Neuronal stem cell (in vitro differentiated cells): ENCODE data around the gene ACTBL2.

Experiments used
- DNase-seq: peaks from one replicate; pipeline ENCODE4 v3.0.0-alpha.2; 2013; ENCODE audit warnings: low spot score
- H2AFZ ChIP-seq: one replicate; pipeline ENCODE4 v1.6.1; 2013; ENCODE audit warnings: mild to moderate bottlenecking, low read length, inconsistent platforms
- H2AK5ac ChIP-seq: 2 replicates; pipeline ENCODE4 v1.6.1; 2013; ENCODE audit warnings: low read depth, mild to moderate bottlenecking, inconsistent platforms, low read length, moderate library complexity, mixed read lengths
- H2BK120ac ChIP-seq: 2 replicates; pipeline ENCODE4 v1.6.1; 2013; ENCODE audit warnings: low read depth, mild to moderate bottlenecking, inconsistent platforms, low read length, moderate library complexity, mixed read lengths
- H2BK12ac ChIP-seq: one replicate; pipeline ENCODE4 v1.6.1; 2013; ENCODE audit warnings: low read length, inconsistent platforms
- H2BK15ac ChIP-seq: 2 replicates; pipeline ENCODE4 v1.6.1; 2013; ENCODE audit warnings: mild to moderate bottlenecking, low read length, inconsistent platforms, mixed read lengths
- H2BK5ac ChIP-seq: one replicate; pipeline ENCODE4 v1.6.1; 2013; ENCODE audit warnings: inconsistent platforms, mild to moderate bottlenecking, low read length, moderate library complexity
- H3K14ac ChIP-seq: one replicate; pipeline ENCODE4 v1.6.1; 2013; ENCODE audit warnings: low read length, inconsistent platforms
- H3K18ac ChIP-seq: 2 replicates; pipeline ENCODE4 v1.6.1; 2013; ENCODE audit warnings: low read length, inconsistent platforms
- H3K23ac ChIP-seq: 2 replicates; pipeline ENCODE4 v1.6.1; 2013; ENCODE audit warnings: low read depth, mild to moderate bottlenecking, mixed read lengths, low read length, inconsistent platforms; ENCODE audit not compliant: poor library complexity
- H3K27ac ChIP-seq: replicated peaks from 3 replicates; pipeline ENCODE4 v1.5.1; 2013; ENCODE audit warnings: low read length, inconsistent platforms
- H3K27me3 ChIP-seq, 3 experiments: 2 replicates each; pipeline ENCODE4 v1.6.1; 2013; ENCODE audit warnings: low read length in 3 of 3, mild to moderate bottlenecking in 2 of 3, inconsistent platforms in 1 of 3, low read depth in 1 of 3, mixed read lengths in 1 of 3, moderate library complexity in 1 of 3; ENCODE audit not compliant: control insufficient read depth in 3 of 3, insufficient read depth in 3 of 3
- H3K36me3 ChIP-seq, 2 donors: replicated peaks in 1 of 2; 2 replicates each; pipeline ENCODE4 v1.6.1; 2013; ENCODE audit warnings: low read length in 2 of 2; ENCODE audit not compliant: control insufficient read depth in 2 of 2, insufficient read depth in 2 of 2
- H3K4ac ChIP-seq: 2 replicates; pipeline ENCODE4 v1.6.1; 2013; ENCODE audit warnings: inconsistent platforms, mild to moderate bottlenecking, low read length, moderate library complexity
- H3K4me1 ChIP-seq, 2 donors: 1 replicate in 1 of 2; 2 replicates in 1 of 2; pipeline ENCODE4 v1.6.1; 2013; ENCODE audit warnings: low read length in 2 of 2, low read depth in 1 of 2; ENCODE audit not compliant: control insufficient read depth in 2 of 2, insufficient read depth in 1 of 2
- H3K4me2 ChIP-seq: one replicate; pipeline ENCODE4 v1.6.1; 2013; ENCODE audit warnings: mild to moderate bottlenecking, low read length, inconsistent platforms; ENCODE audit not compliant: insufficient read depth, poor library complexity, severe bottlenecking
- H3K4me3 ChIP-seq, 2 donors: 2 replicates each; pipeline ENCODE4 v1.5.1; 2013; ENCODE audit warnings: low read length in 2 of 2, mild to moderate bottlenecking in 2 of 2, inconsistent platforms in 1 of 2, moderate library complexity in 1 of 2
- H3K79me1 ChIP-seq: one replicate; pipeline ENCODE4 v1.6.1; 2013; ENCODE audit warnings: low read depth, mild to moderate bottlenecking, inconsistent platforms, low read length, moderate library complexity
- H3K9ac ChIP-seq: one replicate; pipeline ENCODE4 v1.6.1; 2013; ENCODE audit warnings: mild to moderate bottlenecking, low read depth, low read length, inconsistent platforms; ENCODE audit not compliant: poor library complexity
- H3K9me3 ChIP-seq, 2 donors: replicated peaks in 1 of 2; 2 replicates each; pipeline versions ENCODE3 to v1.6.1; 2013; ENCODE audit warnings: low read length in 2 of 2, mild to moderate bottlenecking in 2 of 2, inconsistent platforms in 1 of 2, low read depth in 1 of 2, mixed read lengths in 1 of 2, moderate library complexity in 1 of 2; ENCODE audit not compliant: control insufficient read depth in 2 of 2, insufficient read depth in 1 of 2
- H4K8ac ChIP-seq: one replicate; pipeline ENCODE4 v1.6.1; 2013; ENCODE audit warnings: low read depth, mild to moderate bottlenecking, inconsistent platforms, low read length, moderate library complexity
- H4K91ac ChIP-seq: one replicate; pipeline ENCODE4 v1.6.1; 2013; ENCODE audit warnings: low read length, low read depth, mild to moderate bottlenecking, inconsistent platforms; ENCODE audit not compliant: poor library complexity
- WGBS, 2 donors: extraction: QIAGEN DNeasy Blood & Tissue Kit; methylation state at CpG; one replicate each; pipeline ENCODE4 v1.1.7; 2013; ENCODE audit warnings: missing lambda C conversion rate in 2 of 2, mixed read lengths in 1 of 2; ENCODE audit not compliant: insufficient read length in 2 of 2, insufficient replicate concordance in 1 of 2; ENCODE audit errors: extremely low coverage in 2 of 2; 5-methylcytosine and 5-hydroxymethylcytosine counted together

ACTBL2 gene

DNA sequence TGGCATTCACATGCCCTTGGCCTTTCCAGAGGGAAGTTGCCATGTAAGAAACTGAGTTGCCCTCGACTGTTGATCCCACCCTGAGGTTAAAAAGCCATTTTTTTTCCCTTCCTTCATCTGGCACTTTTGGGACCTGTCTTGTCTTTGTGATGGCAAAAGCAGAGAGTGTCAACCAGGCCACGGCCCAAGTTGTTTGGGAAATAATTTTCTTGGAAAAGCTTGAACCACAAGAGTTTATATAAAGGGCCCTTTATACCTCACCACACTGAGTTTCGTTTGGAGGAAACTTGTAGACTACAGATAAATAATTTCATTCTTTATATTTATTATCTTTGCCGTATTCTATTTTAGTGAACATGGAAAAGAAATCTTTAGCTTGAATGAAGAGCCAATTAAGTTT, 34.3 kb downstream of the ACTBL2 start:
- H2AK5ac ChIP-seq, result no peak overlapping the region
- no peak overlapping the region for H2BK12ac ChIP-seq
- no peak for DNase-seq

GRCh38 chr5:57447658-57448057, 35.0 kb downstream of the ACTBL2 start:
- Histone ChIP-seq H3K79me1 (no peaks in the 10 kb centered on the region), H3K18ac (no peak overlapping the region), H2AFZ (no peak overlapping the region), H2BK15ac (no peak overlapping the region), H3K9ac (no peak overlapping the region), H3K36me3 (no peaks in the 10 kb centered on the region), H3K23ac (no peak overlapping the region), H3K4me3 (no peak overlapping the region), H3K9me3 (no peaks in the 10 kb centered on the region), H3K4me1 (no peaks in the 10 kb centered on the region), H3K4me2 (no peak overlapping the region), H3K14ac (no peak overlapping the region), H3K27me3 (no peaks in the 10 kb centered on the region), H3K4ac (no peak overlapping the region), H2AK5ac (no peak overlapping the region), H2BK12ac (no peak overlapping the region), H4K91ac (no peak overlapping the region), H2BK120ac (no peak overlapping the region), H2BK5ac (no peak overlapping the region), H3K27ac (no peak overlapping the region), H4K8ac (no peak overlapping the region)
- no peak for DNase-seq

More for the DNA sequence above, 34.3 kb downstream of the ACTBL2 start:
- Histone ChIP-seq H2AFZ (no peak overlapping the region), H3K4me3 (no peak overlapping the region), H2BK15ac (no peak overlapping the region), H3K27me3 (no peaks in the 10 kb centered on the region), H3K27ac (no peak overlapping the region), H3K23ac (no peak overlapping the region), H3K36me3 (no peaks in the 10 kb centered on the region), H3K79me1 (no peaks in the 10 kb centered on the region), H2BK120ac (no peak overlapping the region), H3K14ac (no peak overlapping the region), H3K9me3 (no peaks in the 10 kb centered on the region), H4K8ac (no peak overlapping the region), H3K18ac (no peak overlapping the region), H3K9ac (no peak overlapping the region), H4K91ac (no peak overlapping the region), H3K4me1 (no peaks in the 10 kb centered on the region), H3K4ac (no peak overlapping the region), H3K4me2 (no peak overlapping the region), H2BK5ac (no peak overlapping the region)
- WGBS, 2 donors, result no CpG with 5 or more reads among the region's 4 CpGs

- Histone ChIP-seq H3K23ac (no peak overlapping the region), H3K36me3 (no peaks in the 10 kb centered on the region), H2BK15ac (no peak overlapping the region), H2BK120ac (no peak overlapping the region), H4K91ac (no peak overlapping the region), H3K14ac (no peak overlapping the region), H3K9ac (no peak overlapping the region), H3K4ac (no peak overlapping the region), H3K4me3 (no peak overlapping the region), H3K4me2 (no peak overlapping the region), H3K27me3 (peaks cover 0 to 4% (median 0%) of the 10 kb centered on the region in 3 experiments), H3K9me3 (no peaks in the 10 kb centered on the region), H4K8ac (no peak overlapping the region), H2BK12ac (no peak overlapping the region), H3K27ac (no peak overlapping the region), H2AFZ (no peak overlapping the region), H2BK5ac (no peak overlapping the region), H3K4me1 (no peaks in the 10 kb centered on the region), H3K79me1 (no peaks in the 10 kb centered on the region), H3K18ac (no peak overlapping the region), H2AK5ac (no peak overlapping the region)
- DNase-seq, result no peak
- WGBS, 2 donors, result no CpG with 5 or more reads among the region's 2 CpGs
Measured at GRCh38 chr5:57446966-57447365, 35.6 kb downstream of the ACTBL2 start.

DNA sequence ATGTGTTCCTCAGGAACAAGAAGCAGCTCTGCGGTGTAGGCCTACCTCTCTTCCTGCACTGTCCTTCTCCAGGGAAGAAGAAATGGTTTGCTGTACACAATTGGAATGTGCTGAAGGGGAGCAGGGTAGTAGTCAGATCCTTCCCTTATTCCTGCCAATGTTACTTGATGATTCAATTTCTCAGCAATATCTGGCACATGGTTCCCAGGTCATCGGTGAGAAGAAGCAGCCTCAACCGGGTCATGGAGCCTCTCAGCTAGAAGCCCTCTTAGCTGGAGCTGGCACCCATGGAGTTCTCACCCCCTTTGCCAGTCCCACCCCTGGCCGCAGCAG, 36.9 kb downstream of the ACTBL2 start:
- no peak overlapping the region for H4K8ac ChIP-seq
- no peaks in the 10 kb centered on the region for H3K9me3 ChIP-seq
- no peak overlapping the region for H2BK120ac ChIP-seq
- no peak overlapping the region for H3K4me3 ChIP-seq
- no peak overlapping the region for H3K23ac ChIP-seq
- H3K36me3 ChIP-seq, result no peaks in the 10 kb centered on the region
- no peak overlapping the region for H3K4ac ChIP-seq
- no peak overlapping the region for H2AK5ac ChIP-seq
- no peak overlapping the region for H3K14ac ChIP-seq
- peaks cover 0 to 4% (median 0%) of the 10 kb centered on the region in 3 experiments for H3K27me3 ChIP-seq
- H3K4me2 ChIP-seq, result no peak overlapping the region
- WGBS, 2 donors, result no CpG with 5 or more reads among the region's 4 CpGs
- no peak for DNase-seq
- H3K27ac ChIP-seq, result no peak overlapping the region
- no peak overlapping the region for H4K91ac ChIP-seq
- H3K79me1 ChIP-seq, result no peaks in the 10 kb centered on the region
- no peak overlapping the region for H3K9ac ChIP-seq
- no peak overlapping the region for H3K18ac ChIP-seq
- no peak overlapping the region for H2BK5ac ChIP-seq
- no peaks in the 10 kb centered on the region for H3K4me1 ChIP-seq
- no peak overlapping the region for H2BK15ac ChIP-seq
- no peak overlapping the region for H2AFZ ChIP-seq
- no peak overlapping the region for H2BK12ac ChIP-seq
